Activated B cell treated with CpG ODN at 0.5 μM for 24 hours (primary cell): Measurements from ENCODE around the gene SLC10A7. TPM values are rescaled to one million over a fixed set of nuclear protein-coding genes. Genes with fewer than 3 reads are reported as not detected.

Source experiments
- ATAC-seq: fragments of 200-7000 bp; cut with Tn5 transposase; one replicate; pipeline ENCODE4 v1.10.0; 2021; ENCODE audit warnings: low read depth, mild to moderate bottlenecking, moderate library complexity
- CTCF ChIA-PET: fragments of 350-600 bp; sonication (Branson Sonifier 250); formaldehyde crosslinking; loops from one replicate; lab custom pipeline; 2021; ENCODE audit warnings: antibody characterized with exemption; lab: Charles Lee
- POLR2A ChIA-PET: fragments of 350-600 bp; sonication (Branson Sonifier 250); formaldehyde crosslinking; loops from one replicate; lab custom pipeline; 2021; ENCODE audit warnings: antibody characterized with exemption; lab: Charles Lee
- DNase-seq: peaks from one replicate; pipeline ENCODE4 v3.0.0; 2022
- H3K27ac Mint-ChIP-seq: one replicate; pipeline ENCODE4 v1.8.0; 2020; ENCODE audit warnings: mixed read lengths
- H3K27me3 Mint-ChIP-seq: one replicate; pipeline ENCODE4 v1.8.0; 2021; ENCODE audit warnings: mixed read lengths
- H3K36me3 Mint-ChIP-seq: one replicate; pipeline ENCODE4 v1.8.0; 2021; ENCODE audit warnings: low read depth, mixed read lengths
- H3K4me1 Mint-ChIP-seq: one replicate; pipeline ENCODE4 v1.8.0; 2021; ENCODE audit warnings: mixed read lengths
- H3K4me3 Mint-ChIP-seq: one replicate; pipeline ENCODE4 v1.8.0; 2020; ENCODE audit warnings: mild to moderate bottlenecking, mixed read lengths
- H3K9me3 Mint-ChIP-seq: one replicate; pipeline ENCODE4 v1.8.0; 2020; ENCODE audit warnings: mixed read lengths
- CTCF ChIP-seq: fragments of 200-600 bp; IDR thresholded peaks from one replicate; pipeline ENCODE4 v1.8.0; 2022; ENCODE audit warnings: antibody characterized with exemption, mild to moderate bottlenecking
- intact Hi-C: fragments of 100-400 bp; cut with micrococcal nuclease; formaldehyde crosslinking; loops from one replicate; pipeline ENCODE4 v1.15.1; 2024
- total RNA-seq: library from RNA; stranded (reverse); gene quantifications from 2 replicates; pipeline ENCODE4 v1.2.3, GENCODE V29; 2022

Gene SLC10A7
- total RNA-seq, 1 donor from 2014 or later, result 16.3 TPM

GRCh38 chr4:146291313-146291712 is 230.4 kb downstream of the SLC10A7 start:
- Mint-ChIP-seq H3K36me3 (peaks cover 16% of the 10 kb centered on the region), H3K27me3 (no peaks in the 10 kb centered on the region), H3K9me3 (no peaks in the 10 kb centered on the region), H3K27ac (no peak overlapping the region), H3K4me3 (no peak overlapping the region), H3K4me1 (no peaks in the 10 kb centered on the region)
- no peak for DNase-seq
- intact Hi-C loops, result no loop called here
- ATAC-seq, result no peak
- TF ChIP-seq CTCF, result no peak
- ChIA-PET POLR2A (no interaction called here), CTCF (no interaction called here)

DNA sequence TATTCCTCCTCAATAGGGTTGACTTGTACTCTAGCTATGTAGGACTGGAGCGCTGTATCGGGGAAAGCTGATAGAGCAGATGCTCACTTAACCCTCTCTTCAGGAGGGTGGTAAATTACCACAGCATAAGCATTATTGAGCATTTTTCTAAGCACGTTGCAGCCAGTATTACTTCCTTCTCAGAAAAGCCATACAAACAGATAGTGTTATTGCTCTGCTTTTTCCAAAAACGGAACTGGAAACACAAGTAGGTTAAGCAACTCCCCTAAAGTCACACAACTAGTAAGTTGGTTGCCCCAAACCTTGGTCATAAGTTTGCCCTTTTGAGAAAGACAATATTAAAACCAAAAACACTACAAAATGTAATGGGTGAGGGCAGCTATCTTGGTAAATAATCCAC is 233.5 kb downstream of the SLC10A7 start:
- Mint-ChIP-seq H3K27me3 (no peaks in the 10 kb centered on the region), H3K4me1 (no peaks in the 10 kb centered on the region), H3K36me3 (peaks cover 9% of the 10 kb centered on the region), H3K27ac (no peak overlapping the region), H3K9me3 (no peaks in the 10 kb centered on the region), H3K4me3 (no peak overlapping the region)
- DNase-seq (no peak), ATAC-seq (no peak)
- intact Hi-C loops, result no loop called here
- CTCF ChIA-PET, result no interaction called here
- no peak for TF ChIP-seq CTCF
- POLR2A ChIA-PET, result no interaction called here

GRCh38 chr4:146285037-146285436 is 236.7 kb downstream of the SLC10A7 start:
- no peaks in the 10 kb centered on the region for H3K27me3 Mint-ChIP-seq
- CTCF ChIA-PET, result no interaction called here

GRCh38 chr4:146283758-146284651 is 237.7 kb downstream of the SLC10A7 start:
- Mint-ChIP-seq H3K27me3 (no peaks in the 10 kb centered on the region), H3K27ac (no peak overlapping the region), H3K9me3 (no peaks in the 10 kb centered on the region), H3K36me3 (peaks cover 15% of the 10 kb centered on the region), H3K4me1 (no peaks in the 10 kb centered on the region), H3K4me3 (no peak overlapping the region)
- ATAC-seq (no peak), DNase-seq (no peak)
- POLR2A ChIA-PET, result no interaction called here
- TF ChIP-seq CTCF, result no peak
- CTCF ChIA-PET, result no interaction called here
- intact Hi-C loops, result no loop called here

More at GRCh38 chr4:146285037-146285436, 236.7 kb downstream of the SLC10A7 start:
- no peak overlapping the region for H3K4me3 Mint-ChIP-seq
- POLR2A ChIA-PET, result no interaction called here
- H3K36me3 Mint-ChIP-seq, result peaks cover 9% of the 10 kb centered on the region
- no peak overlapping the region for H3K27ac Mint-ChIP-seq
- no peaks in the 10 kb centered on the region for H3K4me1 Mint-ChIP-seq
- TF ChIP-seq CTCF, result no peak
- no peaks in the 10 kb centered on the region for H3K9me3 Mint-ChIP-seq
- ATAC-seq (no peak), DNase-seq (no peak)
- intact Hi-C loops, result no loop called here

- no peak overlapping the region for H3K4me3 Mint-ChIP-seq
- TF ChIP-seq CTCF, result no peak
- no peaks in the 10 kb centered on the region for H3K9me3 Mint-ChIP-seq
- H3K36me3 Mint-ChIP-seq, result peaks cover 15% of the 10 kb centered on the region
- ATAC-seq (no peak), DNase-seq (no peak)
- no peaks in the 10 kb centered on the region for H3K4me1 Mint-ChIP-seq
- ChIA-PET CTCF (no interaction called here), POLR2A (no interaction called here)
- intact Hi-C loops, result no loop called here
- no peak overlapping the region for H3K27ac Mint-ChIP-seq
- H3K27me3 Mint-ChIP-seq, result no peaks in the 10 kb centered on the region
Measured at GRCh38 chr4:146282657-146283056, 239.1 kb downstream of the SLC10A7 start.
